HEK293 (cell line): ENCODE results near the gene MTA3.

Experiments used
- CTCF ChIA-PET: fragments of 350-600 bp; formaldehyde crosslinking; extraction: SDS; loops from one replicate; lab custom pipeline; 2021; ENCODE audit warnings: antibody characterized with exemption; lab: Yijun Ruan, JAX
- POLR2A ChIA-PET: fragments of 300-600 bp; formaldehyde crosslinking; extraction: SDS; loops from one replicate; lab custom pipeline; 2020; ENCODE audit warnings: antibody characterized with exemption, inconsistent platforms; lab: Yijun Ruan, JAX
- H3K27ac ChIP-seq: fragments of 200-500 bp; sonication (Bioruptor generic); 2 replicates; pipeline ENCODE4 v1.5.1; 2014; ENCODE audit warnings: low read depth, low read length, control low read depth, inconsistent platforms; ENCODE audit errors: extremely low read depth
- H3K36me3 ChIP-seq, 2 experiments: fragments of 200-500 bp in 1 of 2; sonication (Bioruptor generic) in 1 of 2; 1 replicate in 1 of 2; 2 replicates in 1 of 2; pipeline ENCODE4 v1.5.1; 2014 to 2017; ENCODE audit warnings: inconsistent platforms in 2 of 2, low read length in 2 of 2; ENCODE audit not compliant: control insufficient read depth in 2 of 2, insufficient read depth in 1 of 2
- H3K4me1 ChIP-seq: fragments of 200-500 bp; sonication (Bioruptor generic); 2 replicates; pipeline ENCODE4 v1.5.1; 2014; ENCODE audit warnings: mild to moderate bottlenecking, low read length, inconsistent platforms; ENCODE audit not compliant: control insufficient read depth, insufficient read depth
- H3K4me3 ChIP-seq: 2 replicates; pipeline ENCODE4 v1.5.1; 2011; ENCODE audit warnings: low read depth, mild to moderate bottlenecking, control low read depth, low read length, moderate library complexity
- H3K9me3 ChIP-seq: fragments of 200-500 bp; sonication (Bioruptor generic); 2 replicates; pipeline ENCODE4 v1.5.1; 2014; ENCODE audit warnings: low read depth, low read length, inconsistent platforms; ENCODE audit not compliant: control insufficient read depth, insufficient read depth
- GLIS2 ChIP-seq: fragments of 450-650 bp; formaldehyde crosslinking; IDR thresholded peaks from 2 replicates; pipeline ENCODE4 v1.5.1; 2016; ENCODE audit warnings: missing biosample characterization, missing genetic modification characterization
- SCRT1 ChIP-seq: fragments of 450-650 bp; formaldehyde crosslinking; IDR thresholded peaks from 2 replicates; pipeline ENCODE4 v1.5.1; 2016; ENCODE audit warnings: missing biosample characterization, missing genetic modification characterization, borderline replicate concordance
- SETDB1 ChIP-seq: IDR thresholded peaks from one replicate; pipeline ENCODE4 v1.6.1; 2017; ENCODE audit warnings: mild to moderate bottlenecking, low read length, moderate library complexity, mixed read lengths; ENCODE audit not compliant: insufficient read length
- WT1 ChIP-seq: fragments of 450-650 bp; formaldehyde crosslinking; IDR thresholded peaks from 2 replicates; pipeline ENCODE4 v1.5.1; 2016; ENCODE audit warnings: missing biosample characterization, missing genetic modification characterization
- ZNF112 ChIP-seq: fragments of 450-650 bp; formaldehyde crosslinking; IDR thresholded peaks from 2 replicates; pipeline ENCODE4 v1.5.0; 2017; ENCODE audit warnings: missing biosample characterization, missing genetic modification characterization
- ZNF146 ChIP-seq: fragments of 450-650 bp; formaldehyde crosslinking; IDR thresholded peaks from 2 replicates; pipeline ENCODE4 v1.5.1; 2016; ENCODE audit warnings: missing biosample characterization, missing genetic modification characterization
- ZNF2 ChIP-seq: fragments of 450-650 bp; formaldehyde crosslinking; IDR thresholded peaks from 2 replicates; pipeline ENCODE4 v1.5.1; 2016; ENCODE audit warnings: missing biosample characterization, missing genetic modification characterization
- ZNF214 ChIP-seq: fragments of 450-650 bp; formaldehyde crosslinking; IDR thresholded peaks from 2 replicates; pipeline ENCODE4 v1.5.1; 2017; ENCODE audit warnings: missing biosample characterization, mild to moderate bottlenecking, missing genetic modification characterization, borderline replicate concordance
- ZNF311 ChIP-seq: fragments of 450-650 bp; formaldehyde crosslinking; IDR thresholded peaks from 2 replicates; pipeline ENCODE4 v1.5.1; 2017; ENCODE audit warnings: missing biosample characterization, missing genetic modification characterization, borderline replicate concordance
- ZNF341 ChIP-seq: fragments of 450-650 bp; formaldehyde crosslinking; IDR thresholded peaks from 2 replicates; pipeline ENCODE4; 2016; ENCODE audit warnings: low read depth, missing biosample characterization, missing genetic modification characterization
- ZNF433 ChIP-seq: fragments of 450-650 bp; formaldehyde crosslinking; IDR thresholded peaks from 2 replicates; pipeline ENCODE4 v1.5.1; 2016; ENCODE audit warnings: missing biosample characterization, missing genetic modification characterization, low read depth
- ZNF501 ChIP-seq: fragments of 450-650 bp; formaldehyde crosslinking; IDR thresholded peaks from 2 replicates; pipeline ENCODE4 v1.5.1; 2016; ENCODE audit warnings: missing biosample characterization, missing genetic modification characterization
- ZNF610 ChIP-seq: fragments of 450-650 bp; formaldehyde crosslinking; IDR thresholded peaks from 2 replicates; pipeline ENCODE4 v1.5.1; 2016; ENCODE audit warnings: missing biosample characterization, missing genetic modification characterization, borderline replicate concordance
- ZNF654 ChIP-seq: fragments of 450-650 bp; formaldehyde crosslinking; IDR thresholded peaks from 2 replicates; pipeline ENCODE4 v1.5.1; 2016; ENCODE audit warnings: low read depth, missing biosample characterization, missing genetic modification characterization
- ZNF670 ChIP-seq: fragments of 450-650 bp; formaldehyde crosslinking; IDR thresholded peaks from 2 replicates; pipeline ENCODE4 v1.5.1; 2016; ENCODE audit warnings: missing biosample characterization, missing genetic modification characterization, low read depth
- ZNF701 ChIP-seq: fragments of 450-650 bp; formaldehyde crosslinking; IDR thresholded peaks from 2 replicates; pipeline ENCODE4 v1.5.1; 2016; ENCODE audit warnings: missing biosample characterization, missing genetic modification characterization
- ZSCAN23 ChIP-seq: fragments of 450-650 bp; formaldehyde crosslinking; IDR thresholded peaks from 2 replicates; pipeline ENCODE4 v1.5.1; 2016; ENCODE audit warnings: missing biosample characterization, missing genetic modification characterization
- TF ChIP-seq, protein P1 (sequence below): fragments of 450-650 bp; IDR thresholded peaks from 2 replicates; pipeline ENCODE4 v1.5.1; 2018; ENCODE audit warnings: missing biosample characterization, missing genetic modification characterization

MTA3 gene

GRCh38 chr2:42777883-42778805 is 209.7 kb downstream of the MTA3 start:
- no peaks in the 10 kb centered on the region for H3K9me3 ChIP-seq
- no peaks in the 10 kb centered on the region for H3K4me1 ChIP-seq
- peak; percentile 97 for TF ChIP-seq SETDB1
- no peak for TF ChIP-seq WT1 (tag by site-specific recombination)
- H3K4me3 ChIP-seq, result no peak overlapping the region
- ChIA-PET POLR2A (no interaction called here), CTCF (interaction anchor here (0.6 kb wide), 1 partner anchor 534 kb away, joined by 3 read pairs; no protein-coding TSS in a partner anchor)
- no peaks in the 10 kb centered on the region for H3K36me3 ChIP-seq
- H3K27ac ChIP-seq, result no peak overlapping the region

GRCh38 chr2:42781181-42781580 is 212.7 kb downstream of the MTA3 start:
- ChIA-PET CTCF (no interaction called here), POLR2A (no interaction called here)
- no peaks in the 10 kb centered on the region for H3K9me3 ChIP-seq

DNA sequence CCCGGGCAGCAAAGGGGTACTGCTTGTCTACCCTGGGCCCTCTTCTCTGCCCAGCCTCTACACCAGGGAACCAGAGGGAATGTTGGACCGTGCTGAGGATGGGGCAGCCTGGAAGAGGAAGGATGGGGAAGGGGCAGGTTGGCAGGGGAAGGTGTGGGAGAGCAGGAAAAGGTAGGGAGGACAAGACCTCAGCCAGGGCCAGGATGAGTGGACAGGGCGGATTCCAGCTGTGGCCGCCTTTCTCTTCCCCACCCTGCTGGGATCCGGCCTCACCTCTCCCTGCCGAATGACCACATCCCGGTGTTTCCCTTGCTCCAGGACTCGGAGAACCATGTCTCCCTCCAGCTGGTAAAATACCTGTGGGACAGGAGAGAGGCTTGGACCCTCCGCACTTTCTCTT is 215.1 kb downstream of the MTA3 start:
- no peaks in the 10 kb centered on the region for H3K36me3 ChIP-seq
- no peaks in the 10 kb centered on the region for H3K4me1 ChIP-seq
- ChIA-PET CTCF (no interaction called here), POLR2A (no interaction called here)
- TF ChIP-seq SCRT1, result no peak
- no peak for TF ChIP-seq ZNF112
- TF ChIP-seq ZNF501 (tag by site-specific recombination), result no peak
- TF ChIP-seq ZNF311 (tag by site-specific recombination), result no peak
- TF ChIP-seq ZNF146 (tag by site-specific recombination), result no peak
- no peaks in the 10 kb centered on the region for H3K9me3 ChIP-seq
- no peak overlapping the region for H3K4me3 ChIP-seq
- H3K27ac ChIP-seq, result no peak overlapping the region

More at GRCh38 chr2:42781181-42781580, 212.7 kb downstream of the MTA3 start:
- no peak overlapping the region for H3K4me3 ChIP-seq
- no peaks in the 10 kb centered on the region for H3K36me3 ChIP-seq
- no peaks in the 10 kb centered on the region for H3K4me1 ChIP-seq
- TF ChIP-seq ZNF214 (tag by site-specific recombination) (no peak), ZNF654 (tag by site-specific recombination) (no peak), ZNF670 (tag by site-specific recombination) (no peak), ZNF341 (tag by site-specific recombination) (no peak), ZNF610 (tag by site-specific recombination) (no peak), ZNF701 (tag by site-specific recombination) (no peak), ZNF433 (tag by site-specific recombination) (no peak), GLIS2 (tag by site-specific recombination) (no peak), ZSCAN23 (tag by site-specific recombination) (no peak), WT1 (tag by site-specific recombination) (no peak), ZNF2 (tag by site-specific recombination) (no peak)
- TF ChIP-seq, protein P1, sequence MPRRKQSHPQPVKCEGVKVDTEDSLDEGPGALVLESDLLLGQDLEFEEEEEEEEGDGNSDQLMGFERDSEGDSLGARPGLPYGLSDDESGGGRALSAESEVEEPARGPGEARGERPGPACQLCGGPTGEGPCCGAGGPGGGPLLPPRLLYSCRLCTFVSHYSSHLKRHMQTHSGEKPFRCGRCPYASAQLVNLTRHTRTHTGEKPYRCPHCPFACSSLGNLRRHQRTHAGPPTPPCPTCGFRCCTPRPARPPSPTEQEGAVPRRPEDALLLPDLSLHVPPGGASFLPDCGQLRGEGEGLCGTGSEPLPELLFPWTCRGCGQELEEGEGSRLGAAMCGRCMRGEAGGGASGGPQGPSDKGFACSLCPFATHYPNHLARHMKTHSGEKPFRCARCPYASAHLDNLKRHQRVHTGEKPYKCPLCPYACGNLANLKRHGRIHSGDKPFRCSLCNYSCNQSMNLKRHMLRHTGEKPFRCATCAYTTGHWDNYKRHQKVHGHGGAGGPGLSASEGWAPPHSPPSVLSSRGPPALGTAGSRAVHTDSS (tag by site-specific recombination), result no peak
- no peak overlapping the region for H3K27ac ChIP-seq
